Measurements from ENCODE around the gene NHSL1.

Gene NHSL1

GRCh38 chr6:138386897-138387296 lies 112.4 kb downstream of the NHSL1 start:
- Histone ChIP-seq H3K4me1 (ENCODE audit: control insufficient read depth in 1 of 2, insufficient read depth in 1 of 2, low read depth in 1 of 2, low read length in 1 of 2) (no peaks in the 10 kb centered on the region), H3K9me3 (no peaks in the 10 kb centered on the region), H3K27me3 (no peaks in the 10 kb centered on the region), H3K4me3 (ENCODE audit: low read depth in 1 of 2, low read length in 1 of 2) (no peak overlapping the region), H3K27ac (no peak overlapping the region), H3K36me3 (no peaks in the 10 kb centered on the region)
- no peak for TF ChIP-seq CTCF (IDR thresholded peaks at IDR 0.05)

- Histone ChIP-seq H3K4me1 (ENCODE audit: control insufficient read depth in 1 of 2, insufficient read depth in 1 of 2, low read depth in 1 of 2, low read length in 1 of 2) (no peaks in the 10 kb centered on the region), H3K27me3 (no peaks in the 10 kb centered on the region), H3K4me3 (ENCODE audit: low read depth in 1 of 2, low read length in 1 of 2) (no peak overlapping the region), H3K36me3 (no peaks in the 10 kb centered on the region), H3K9me3 (no peaks in the 10 kb centered on the region), H3K27ac (no peak overlapping the region)
- no peak for TF ChIP-seq CTCF (IDR thresholded peaks at IDR 0.05)
Observed at GRCh38 chr6:138383776-138384175, 115.5 kb downstream of the NHSL1 start.

GRCh38 chr6:138382498-138383265 lies 116.6 kb downstream of the NHSL1 start:
- Histone ChIP-seq H3K27me3 (no peaks in the 10 kb centered on the region), H3K4me1 (ENCODE audit: control insufficient read depth in 1 of 2, insufficient read depth in 1 of 2, low read depth in 1 of 2, low read length in 1 of 2) (no peaks in the 10 kb centered on the region), H3K9me3 (no peaks in the 10 kb centered on the region), H3K27ac (no peak overlapping the region), H3K4me3 (ENCODE audit: low read depth in 1 of 2, low read length in 1 of 2) (no peak overlapping the region), H3K36me3 (no peaks in the 10 kb centered on the region)
- TF ChIP-seq CTCF (IDR thresholded peaks at IDR 0.05) = no peak

- H3K36me3 ChIP-seq = no peaks in the 10 kb centered on the region
- TF ChIP-seq CTCF (IDR thresholded peaks at IDR 0.05) = no peak
- H3K9me3 ChIP-seq = no peaks in the 10 kb centered on the region
- H3K27me3 ChIP-seq = no peaks in the 10 kb centered on the region
- no peak overlapping the region for H3K4me3 ChIP-seq (ENCODE audit: low read depth in 1 of 2, low read length in 1 of 2)
- no peak overlapping the region for H3K27ac ChIP-seq
- no peaks in the 10 kb centered on the region for H3K4me1 ChIP-seq (ENCODE audit: control insufficient read depth in 1 of 2, insufficient read depth in 1 of 2, low read depth in 1 of 2, low read length in 1 of 2)
Observed at GRCh38 chr6:138378463-138378862, 120.8 kb downstream of the NHSL1 start.

- no peaks in the 10 kb centered on the region for H3K9me3 ChIP-seq
- no peaks in the 10 kb centered on the region for H3K36me3 ChIP-seq
- H3K4me1 ChIP-seq (ENCODE audit: control insufficient read depth in 1 of 2, insufficient read depth in 1 of 2, low read depth in 1 of 2, low read length in 1 of 2) = no peaks in the 10 kb centered on the region
- TF ChIP-seq CTCF (IDR thresholded peaks at IDR 0.05) = no peak
- H3K4me3 ChIP-seq (ENCODE audit: low read depth in 1 of 2, low read length in 1 of 2) = no peak within 1 kb of the TSS
- H3K27me3 ChIP-seq = no peaks in the 10 kb centered on the region
- H3K27ac ChIP-seq = no peak within 1 kb of the TSS
Observed at GRCh38 chr6:138377844-138378243, 121.5 kb downstream of the NHSL1 start, which contains the start of gene SMIM28. Gene SMIM28 (plus strand): TSS chr6:138377905. CDS start chr6:138378073, 168 bp downstream.
